GM10266 (cell line): ENCODE data around the gene DMD.

Experiments
- DNase-seq: peaks from one replicate; pipeline ENCODE4 v3.0.0; 2012; ENCODE audit errors: extremely low spot score
- CTCF ChIP-seq: IDR thresholded peaks from 2 replicates; pipeline ENCODE4 v1.5.1; 2012; ENCODE audit warnings: mild to moderate bottlenecking, low read depth; ENCODE audit not compliant: control insufficient read depth, insufficient read depth; ENCODE audit errors: missing control alignments

DMD gene

DNA sequence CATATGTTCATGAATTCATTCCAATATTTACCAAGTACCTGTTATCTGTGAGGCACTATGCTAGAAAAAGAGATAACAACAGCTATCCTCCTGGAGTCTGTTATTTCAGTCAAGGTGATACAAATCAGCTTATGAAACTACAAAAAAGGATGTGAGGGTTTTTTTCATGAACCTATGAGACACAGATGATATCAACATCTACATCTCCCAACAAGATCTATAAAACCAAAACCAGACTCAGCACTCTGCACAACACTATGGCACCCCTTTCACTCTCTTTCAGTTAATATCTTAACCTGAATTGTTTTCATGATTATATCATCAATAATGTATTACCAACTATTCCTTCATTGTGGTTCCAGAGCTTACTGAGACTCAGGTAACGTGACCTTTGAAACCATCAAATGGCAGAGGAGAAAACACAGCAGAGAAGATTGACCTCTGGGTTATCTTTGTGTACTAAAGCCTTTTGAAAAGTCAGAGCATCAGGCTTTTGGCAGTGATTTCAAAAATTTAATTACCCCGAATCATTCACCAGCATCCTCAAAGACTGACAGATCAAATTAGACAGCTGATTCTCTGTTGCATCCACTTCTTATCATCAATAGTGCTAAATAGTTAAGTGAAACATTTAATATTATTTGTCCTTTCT lies 1894.9 kb downstream of the DMD start:
- DNase-seq: no peak
- no peak for TF ChIP-seq CTCF

- no peak for TF ChIP-seq CTCF
- DNase-seq: no peak
Measured at GRCh38 chrX:31314921-31315320, 1896.4 kb downstream of the DMD start.

GRCh38 chrX:31307952-31308351 lies 1903.4 kb downstream of the DMD start:
- no peak for TF ChIP-seq CTCF
- DNase-seq: no peak

- no peak for TF ChIP-seq CTCF
- DNase-seq: no peak
Measured at GRCh38 chrX:31302573-31303075, 1908.7 kb downstream of the DMD start.

DNA sequence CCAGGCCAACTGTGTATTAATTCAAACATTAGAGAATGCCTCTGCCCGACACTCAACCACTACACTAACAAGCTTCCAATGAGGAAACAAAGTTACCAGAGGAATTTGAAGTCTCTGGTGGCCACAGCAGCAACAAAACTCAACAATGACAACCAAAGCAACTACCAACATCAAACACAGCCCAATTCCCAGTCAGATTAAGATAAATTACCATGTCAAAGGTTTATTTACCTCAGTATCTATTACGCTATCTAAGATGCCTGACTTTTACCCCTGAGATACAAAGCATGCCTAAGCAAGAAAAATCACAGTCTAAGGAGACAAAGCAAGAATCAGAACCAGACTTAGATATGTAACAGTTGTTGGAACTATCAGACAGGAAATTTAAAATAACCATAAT lies 1909.4 kb downstream of the DMD start:
- DNase-seq: no peak
- no peak for TF ChIP-seq CTCF

- no peak for DNase-seq
- no peak for TF ChIP-seq CTCF
Measured at GRCh38 chrX:31301203-31301602, 1910.1 kb downstream of the DMD start.

DNA sequence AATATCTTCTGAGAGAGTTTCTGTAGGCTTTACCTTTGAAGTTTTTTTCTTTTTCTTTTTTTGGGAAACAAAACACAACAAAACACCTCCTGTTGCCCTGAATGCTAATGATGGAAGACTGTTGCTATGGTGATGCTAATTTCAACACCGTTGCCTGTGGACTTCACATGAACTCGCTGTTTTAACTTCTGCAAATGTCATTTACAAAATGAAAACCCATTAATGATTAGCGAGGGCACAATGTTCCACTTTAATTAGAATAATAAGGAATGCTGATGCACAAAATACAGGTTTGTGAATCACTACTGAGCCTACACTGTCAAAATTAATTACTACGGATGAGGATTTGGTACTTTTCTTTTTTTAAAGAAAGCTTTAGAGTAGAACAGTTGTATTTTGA lies 1912.4 kb downstream of the DMD start:
- no peak for DNase-seq
- no peak for TF ChIP-seq CTCF
